HCT116 (cell line): Measurements from ENCODE around the gene RGS17. TPM values are rescaled to one million over a fixed set of nuclear protein-coding genes. Genes with fewer than 3 reads are reported as not detected.

Experiments used
- ATAC-seq: fragments of 200-7000 bp; cut with Tn5 transposase; 2 replicates; pipeline ENCODE4 v1.9.1; 2020; ENCODE audit warnings: mild to moderate bottlenecking, moderate library complexity
- BruUV-seq: library from RNA; stranded (reverse); fragments of 400-500 nt; replicated peaks from 2 replicates; lab custom pipeline; 2021; lab: Mats Ljungman, UMichigan
- CTCF ChIA-PET: fragments of 300-600 bp; sonication (Branson Sonifier 250); formaldehyde crosslinking; loops from one replicate; lab custom pipeline; 2021; ENCODE audit warnings: antibody characterized with exemption; lab: Charles Lee
- POLR2A ChIA-PET: fragments of 300-600, 350-600 bp; sonication (Branson Sonifier 250); formaldehyde crosslinking; loops from one replicate; lab custom pipeline; 2021; ENCODE audit warnings: antibody characterized with exemption; lab: Charles Lee
- RAD21 ChIA-PET, 2 experiments: fragments of 300-600 bp; sonication (Branson Sonifier 250); formaldehyde crosslinking; loops; one replicate each; lab custom pipeline; 2023; ENCODE audit warnings: low total read pairs in 2 of 2; ENCODE audit not compliant: uncharacterized antibody in 2 of 2, unreplicated experiment in 2 of 2, low non-redundant PET in 1 of 2; lab: Charles Lee
- DNase-seq: peaks from one replicate; pipeline ENCODE4 v3.0.0-alpha.2; 2010; ENCODE audit warnings: low read depth, low spot score
- H2AFZ ChIP-seq: fragments of 200-600 bp; shearing (Covaris generic), sonication (generic); 2 replicates; pipeline ENCODE4 v1.6.1; 2017; ENCODE audit warnings: low read depth, mixed run types, mixed read lengths, antibody characterized with exemption, low read length; ENCODE audit not compliant: poor library complexity, severe bottlenecking
- H3K27ac ChIP-seq: 2 replicates; pipeline ENCODE4 v1.5.1; 2012; ENCODE audit warnings: low read depth, low read length
- H3K27me3 ChIP-seq: fragments of 200-600 bp; sonication (generic); 2 replicates; pipeline ENCODE4 v1.6.1; 2016; ENCODE audit warnings: mixed run types, low read length, mixed read lengths; ENCODE audit not compliant: insufficient read depth
- H3K36me3 ChIP-seq, 2 experiments: fragments of 200-500 bp in 1 of 2; fragments of 200-600 bp in 1 of 2; sonication (Bioruptor generic) in 1 of 2; sonication (generic) in 1 of 2; 2 replicates each; pipeline versions ENCODE4 v1.5.1 to v1.6.1; 2014 to 2016; ENCODE audit warnings: low read length in 2 of 2, inconsistent platforms in 1 of 2, mixed read lengths in 1 of 2, mixed run types in 1 of 2; ENCODE audit not compliant: insufficient read depth in 2 of 2, control insufficient read depth in 1 of 2
- H3K4me1 ChIP-seq, 2 experiments: fragments of 200-600 bp in 1 of 2; sonication (generic) in 1 of 2; 2 replicates each; pipeline versions ENCODE4 v1.5.1 to v1.6.1; 2012 to 2017; ENCODE audit warnings: low read length in 2 of 2, inconsistent platforms in 1 of 2, mild to moderate bottlenecking in 1 of 2, mixed read lengths in 1 of 2, mixed run types in 1 of 2, moderate library complexity in 1 of 2; ENCODE audit not compliant: insufficient read depth in 2 of 2, control insufficient read depth in 1 of 2
- H3K4me2 ChIP-seq: fragments of 200-600 bp; sonication (generic); 2 replicates; pipeline ENCODE4 v1.6.1; 2017; ENCODE audit warnings: mixed run types, low read length, mixed read lengths
- H3K4me3 ChIP-seq, 2 experiments: fragments of 200-600 bp in 1 of 2; sonication (generic) in 1 of 2; replicated peaks in 1 of 2; 2 replicates each; pipeline ENCODE4 v1.5.1; 2011 to 2016; ENCODE audit warnings: low read length in 2 of 2, control low read depth in 1 of 2, low read depth in 1 of 2, mild to moderate bottlenecking in 1 of 2, mixed read lengths in 1 of 2, mixed run types in 1 of 2
- H3K79me2 ChIP-seq: fragments of 200-600 bp; sonication (generic); 2 replicates; pipeline ENCODE4 v1.6.1; 2017; ENCODE audit warnings: mild to moderate bottlenecking, mixed run types, low read length, moderate library complexity, mixed read lengths; ENCODE audit not compliant: insufficient read depth
- H3K9ac ChIP-seq: fragments of 200-600 bp; sonication (generic); 2 replicates; pipeline ENCODE4 v1.6.1; 2016; ENCODE audit warnings: low read length, mixed read lengths
- H3K9me2 ChIP-seq: fragments of 200-600 bp; sonication (generic), shearing (Covaris generic); 2 replicates; pipeline ENCODE4 v1.6.1; 2017; ENCODE audit warnings: mixed run types, mild to moderate bottlenecking, moderate library complexity; ENCODE audit not compliant: insufficient read depth
- H3K9me3 ChIP-seq, 2 experiments: fragments of 200-500 bp in 1 of 2; fragments of 200-600 bp in 1 of 2; sonication (Bioruptor generic) in 1 of 2; sonication (generic) in 1 of 2; 2 replicates each; pipeline ENCODE4 v1.6.1; 2014 to 2017; ENCODE audit warnings: low read length in 2 of 2, mixed read lengths in 2 of 2, inconsistent platforms in 1 of 2, low read depth in 1 of 2, mild to moderate bottlenecking in 1 of 2, mixed run types in 1 of 2, moderate library complexity in 1 of 2; ENCODE audit not compliant: control insufficient read depth in 1 of 2, insufficient read depth in 1 of 2
- H4K20me1 ChIP-seq: fragments of 200-600 bp; sonication (generic), shearing (Covaris generic); 2 replicates; pipeline ENCODE4 v1.6.1; 2017; ENCODE audit warnings: mixed run types, mild to moderate bottlenecking, moderate library complexity; ENCODE audit not compliant: insufficient read depth
- CBX3 ChIP-seq: IDR thresholded peaks from 2 replicates; pipeline ENCODE4 v1.6.1; 2012; ENCODE audit warnings: low read depth
- CTCF ChIP-seq, 3 experiments: fragments of 200-600 bp in 1 of 3; sonication (generic) in 1 of 3; IDR thresholded peaks in 2 of 3; conservative IDR thresholded peaks in 1 of 3; 2 replicates each; pipeline ENCODE4 v1.5.1; 2012 to 2017; ENCODE audit warnings: low read depth in 2 of 3, low read length in 2 of 3, antibody characterized with exemption in 1 of 3, borderline replicate concordance in 1 of 3, control low read depth in 1 of 3, mild to moderate bottlenecking in 1 of 3, mixed read lengths in 1 of 3, mixed run types in 1 of 3, moderate library complexity in 1 of 3; ENCODE audit not compliant: insufficient read depth in 1 of 3
- EZH2 ChIP-seq: fragments of 200-600 bp; sonication (generic); IDR thresholded peaks from 2 replicates; pipeline ENCODE4 v1.6.1; 2017; ENCODE audit warnings: antibody characterized with exemption, mixed run types
- EZH2phosphoT487 ChIP-seq: fragments of 200-600 bp; IDR thresholded peaks from 2 replicates; pipeline ENCODE4 v1.6.1; 2018; ENCODE audit warnings: antibody characterized with exemption, borderline replicate concordance
- FOSL1 ChIP-seq: IDR thresholded peaks from 2 replicates; pipeline ENCODE4 v1.6.1; 2012; ENCODE audit warnings: low read depth
- JUND ChIP-seq: IDR thresholded peaks from 2 replicates; pipeline ENCODE4 v1.6.1; 2012
- POLR2A ChIP-seq: IDR thresholded peaks from 2 replicates; pipeline ENCODE4 v1.7.0; 2011; ENCODE audit warnings: borderline replicate concordance; ENCODE audit not compliant: insufficient read depth, insufficient read length; ENCODE audit errors: extremely low read depth
- POLR2AphosphoS5 ChIP-seq: IDR thresholded peaks from 2 replicates; pipeline ENCODE4 v1.6.1; 2011; ENCODE audit warnings: mild to moderate bottlenecking, low read depth, low read length, moderate library complexity
- RAD21 ChIP-seq: IDR thresholded peaks from 2 replicates; pipeline ENCODE4 v1.6.1; 2012; ENCODE audit warnings: low read depth, mild to moderate bottlenecking
- REST ChIP-seq: IDR thresholded peaks from 2 replicates; pipeline ENCODE4 v1.6.1; 2012; ENCODE audit warnings: low read depth
- TCF7L2 ChIP-seq: IDR thresholded peaks from 2 replicates; pipeline ENCODE4 v1.7.0; 2011; ENCODE audit warnings: borderline replicate concordance, inconsistent platforms; ENCODE audit not compliant: insufficient read depth, insufficient read length; ENCODE audit errors: extremely low read depth
- YY1 ChIP-seq: IDR thresholded peaks from 2 replicates; pipeline ENCODE4 v1.6.1; 2011; ENCODE audit warnings: low read length, low read depth, moderate library complexity, mild to moderate bottlenecking; ENCODE audit not compliant: insufficient replicate concordance; ENCODE audit errors: extremely low read depth
- ZFX ChIP-seq: fragments of 450-650 bp; IDR thresholded peaks from 2 replicates; pipeline ENCODE4 v1.6.1; 2017
- ZNF274 ChIP-seq: fragments of 200-500 bp; sonication (Bioruptor generic); IDR thresholded peaks from 2 replicates; pipeline ENCODE4 v1.6.1; 2014; ENCODE audit warnings: mild to moderate bottlenecking, low read depth, low read length, inconsistent platforms
- intact Hi-C: fragments of 100-400 bp; cut with micrococcal nuclease; formaldehyde crosslinking; loops from 2 replicates; pipeline ENCODE4 v1.10.0; 2022
- total RNA-seq: library from RNA; stranded (reverse); gene quantifications from one replicate; pipeline ENCODE4 v1.2.1, GENCODE V29; 2021; ENCODE audit not compliant: unreplicated experiment

Gene RGS17
- total RNA-seq, 1 experiment from 2014 or later = 3.9 TPM

- ChIA-PET RAD21 (no interaction called here), POLR2A (no interaction called here), CTCF (interaction anchor here (0.6 to 0.8 kb wide), 2 partner anchors 23 to 70 kb away, joined by 3 read pairs; no protein-coding TSS in a partner anchor)
- ATAC-seq (peak; percentile 99), DNase-seq (peak; percentile 51)
- H3K36me3 ChIP-seq = no peaks in the 10 kb centered on the region
- H3K79me2 ChIP-seq = no peaks in the 10 kb centered on the region
- intact Hi-C loops = loop anchor here (1.0 to 5.0 kb wide), 3 partner anchors 70 to 277 kb away; no protein-coding TSS in a partner anchor
- H4K20me1 ChIP-seq = no peaks in the 10 kb centered on the region
- no peaks in the 10 kb centered on the region for H3K4me1 ChIP-seq
- H3K4me3 ChIP-seq = no peak overlapping the region
- BruUV-seq = no TSS peak
- H3K27ac ChIP-seq = no peak overlapping the region
- H3K27me3 ChIP-seq = no peaks in the 10 kb centered on the region
- H3K9me2 ChIP-seq = no peaks in the 10 kb centered on the region
- H3K4me2 ChIP-seq = no peak overlapping the region
- no peak for TF ChIP-seq EZH2phosphoT487
- peak; percentile 21; the same call in 1 of the 2 replicates for TF ChIP-seq CBX3
- TF ChIP-seq RAD21 = peak; percentile 80
- TF ChIP-seq TCF7L2 = peak; percentile 53
- peak; percentile 56 to 87 (median 73) for TF ChIP-seq CTCF (IDR thresholded peaks at IDR 0.05 in 2 of 3, conservative IDR thresholded peaks at IDR 0.05 in 1 of 3; ENCODE audit: borderline replicate concordance in 1 of 3, insufficient read depth in 1 of 3, low read depth in 2 of 3, low read length in 2 of 3)
- no peak for TF ChIP-seq FOSL1
- no peaks in the 10 kb centered on the region for H3K9me3 ChIP-seq
- no peak overlapping the region for H3K9ac ChIP-seq
- H2AFZ ChIP-seq = no peak overlapping the region
These were observed 106.9 kb downstream of the RGS17 start for GRCh38 chr6:153023977-153024708.

DNA sequence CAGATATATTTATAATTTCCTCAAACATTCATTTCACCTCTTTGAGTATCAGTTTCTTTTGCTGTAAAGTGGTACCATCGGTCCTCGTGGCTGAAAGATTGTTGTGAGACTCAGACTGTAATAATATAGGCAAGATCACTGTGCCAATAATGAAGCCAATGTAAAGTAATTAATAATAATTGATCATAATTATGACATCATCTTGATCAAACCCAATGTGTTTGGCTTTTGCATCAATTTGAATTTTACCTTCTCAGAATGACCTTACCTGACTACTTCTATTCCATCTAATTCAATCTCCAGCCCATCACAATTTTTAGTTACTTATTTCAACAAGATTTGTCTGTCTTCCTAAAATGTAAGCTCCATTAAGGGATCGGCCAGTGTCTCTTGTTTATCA, 112.7 kb downstream of the RGS17 start:
- Histone ChIP-seq H2AFZ (no peak overlapping the region), H3K27ac (no peak overlapping the region), H3K27me3 (no peaks in the 10 kb centered on the region), H4K20me1 (no peaks in the 10 kb centered on the region), H3K36me3 (no peaks in the 10 kb centered on the region), H3K9me3 (no peaks in the 10 kb centered on the region), H3K4me2 (no peak overlapping the region), H3K4me3 (no peak overlapping the region), H3K79me2 (no peaks in the 10 kb centered on the region), H3K9ac (no peak overlapping the region), H3K4me1 (no peaks in the 10 kb centered on the region), H3K9me2 (no peaks in the 10 kb centered on the region)
- intact Hi-C loops = no loop called here
- TF ChIP-seq POLR2A = no peak
- TF ChIP-seq JUND = no peak
- no peak for TF ChIP-seq YY1
- TF ChIP-seq ZNF274 = no peak
- no peak for TF ChIP-seq RAD21
- TF ChIP-seq EZH2phosphoT487 = no peak
- no peak for TF ChIP-seq REST
- no peak for TF ChIP-seq POLR2AphosphoS5
- no peak for TF ChIP-seq ZFX
- TF ChIP-seq EZH2 = no peak
- ChIA-PET POLR2A (no interaction called here), CTCF (no interaction called here), RAD21 (no interaction called here)
- no TSS peak for BruUV-seq
- DNase-seq (no peak), ATAC-seq (no peak)
